H1 (cell line): ENCODE measurements around the gene LRATD1. TPM values are rescaled to one million over a fixed set of nuclear protein-coding genes. Genes with fewer than 3 reads are reported as not detected.

Experiments used
- CTCF ChIA-PET: fragments of 300-600 bp; sonication (Branson Sonifier 250); formaldehyde crosslinking; loops from one replicate; lab custom pipeline; 2021; ENCODE audit not compliant: partially characterized antibody; lab: Charles Lee
- POLR2A ChIA-PET: fragments of 300-600 bp; sonication (Branson Sonifier 250); formaldehyde crosslinking; loops from one replicate; lab custom pipeline; 2021; ENCODE audit warnings: inconsistent platforms; ENCODE audit not compliant: partially characterized antibody; lab: Charles Lee
- DNase-seq, 2 experiments: peaks; one replicate each; pipeline versions ENCODE4 v3.0.0 to v3.0.0-alpha.2; 2010 to 2022; ENCODE audit warnings: low spot score in 2 of 2, low read depth in 1 of 2, mixed read lengths in 1 of 2
- FAIRE-seq: peaks from 2 replicates; lab custom pipeline; 2011; peaks lifted over from hg19 to GRCh38; lab: Jason Lieb, UNC
- H2AFZ ChIP-seq: 2 replicates; pipeline ENCODE4 v1.8.1; 2012; ENCODE audit warnings: low read length, inconsistent platforms
- H2AK5ac ChIP-seq: 2 replicates; pipeline ENCODE4 v1.6.1; 2013; ENCODE audit warnings: low read depth, low read length
- H2BK120ac ChIP-seq: replicated peaks from 2 replicates; pipeline ENCODE3; 2013; ENCODE audit warnings: low read depth, low read length, inconsistent platforms
- H2BK12ac ChIP-seq: 2 replicates; pipeline ENCODE4 v1.6.1; 2013; ENCODE audit warnings: low read depth, low read length
- H2BK15ac ChIP-seq: 2 replicates; pipeline ENCODE4 v1.6.1; 2013; ENCODE audit warnings: low read length
- H2BK20ac ChIP-seq: 2 replicates; pipeline ENCODE4 v1.6.1; 2013; ENCODE audit warnings: low read length
- H2BK5ac ChIP-seq: 2 replicates; pipeline ENCODE4 v1.6.1; 2013; ENCODE audit warnings: low read depth, low read length
- H3K14ac ChIP-seq: 2 replicates; pipeline ENCODE4 v1.6.1; 2013; ENCODE audit warnings: inconsistent platforms; ENCODE audit not compliant: insufficient read length
- H3K18ac ChIP-seq: 2 replicates; pipeline ENCODE4 v1.6.1; 2013; ENCODE audit warnings: low read length; ENCODE audit errors: extremely low read depth
- H3K23ac ChIP-seq: 2 replicates; pipeline ENCODE4 v1.6.1; 2013; ENCODE audit warnings: inconsistent platforms; ENCODE audit not compliant: insufficient read length
- H3K23me2 ChIP-seq: 2 replicates; pipeline ENCODE4 v1.6.1; 2013; ENCODE audit warnings: low read depth, low read length
- H3K27ac ChIP-seq: 2 replicates; pipeline ENCODE4 v1.6.1; 2011; ENCODE audit warnings: low read depth, low read length, inconsistent platforms
- H3K27me3 ChIP-seq, 4 experiments: replicated peaks in 1 of 4; 1 replicate in 1 of 4; 2 replicates in 3 of 4; pipeline versions ENCODE4 v1.6.1 to v1.8.1; 2011 to 2013; ENCODE audit warnings: low read length in 3 of 4, mild to moderate bottlenecking in 3 of 4, inconsistent platforms in 2 of 4, mixed read lengths in 2 of 4, moderate library complexity in 1 of 4; ENCODE audit not compliant: control insufficient read depth in 3 of 4, insufficient read depth in 3 of 4; ENCODE audit errors: extremely low read depth in 1 of 4
- H3K36me3 ChIP-seq, 4 experiments: 2 replicates each; pipeline versions ENCODE4 v1.6.1 to v1.8.1; 2011 to 2013; ENCODE audit warnings: mild to moderate bottlenecking in 4 of 4, low read length in 3 of 4, moderate library complexity in 2 of 4, control low read depth in 1 of 4, inconsistent platforms in 1 of 4; ENCODE audit not compliant: insufficient read depth in 4 of 4, control insufficient read depth in 2 of 4
- H3K4ac ChIP-seq: replicated peaks from 2 replicates; pipeline ENCODE3; 2013; ENCODE audit warnings: low read length, low read depth, mixed read lengths, inconsistent platforms; ENCODE audit not compliant: insufficient read length
- H3K4me1 ChIP-seq, 4 experiments: replicated peaks in 1 of 4; 1 replicate in 1 of 4; 2 replicates in 3 of 4; pipeline versions ENCODE4 v1.6.1 to v1.8.1; 2011 to 2013; ENCODE audit warnings: low read length in 3 of 4, inconsistent platforms in 2 of 4, mixed read lengths in 1 of 4; ENCODE audit not compliant: insufficient read depth in 4 of 4, control insufficient read depth in 3 of 4
- H3K4me2 ChIP-seq, 2 experiments: 2 replicates each; pipeline versions ENCODE4 v1.6.1 to v1.8.1; 2011 to 2013; ENCODE audit warnings: low read depth in 2 of 2, low read length in 2 of 2, control low read depth in 1 of 2, inconsistent platforms in 1 of 2, mild to moderate bottlenecking in 1 of 2; ENCODE audit not compliant: insufficient read depth in 1 of 2
- H3K4me3 ChIP-seq, 4 experiments: fragments of 200-600, 300-600 bp in 1 of 4; sonication (generic), shearing (Covaris generic), sonication (Bioruptor Twin) in 1 of 4; 2 replicates each; pipeline versions ENCODE4 v1.5.1 to v1.8.1; 2011 to 2016; ENCODE audit warnings: low read length in 4 of 4, low read depth in 3 of 4, control low read depth in 2 of 4, inconsistent platforms in 2 of 4, mild to moderate bottlenecking in 2 of 4, mixed read lengths in 1 of 4, moderate library complexity in 1 of 4; ENCODE audit not compliant: insufficient read depth in 2 of 4; ENCODE audit errors: extremely low read depth in 1 of 4
- H3K56ac ChIP-seq: replicated peaks from 2 replicates; pipeline ENCODE3; 2013; ENCODE audit warnings: low read depth, mild to moderate bottlenecking, mixed read lengths, low read length, inconsistent platforms; ENCODE audit not compliant: insufficient read length
- H3K79me1 ChIP-seq: 2 replicates; pipeline ENCODE4 v1.6.1; 2013; ENCODE audit warnings: low read depth, low read length, control low read depth
- H3K79me2 ChIP-seq, 2 experiments: 2 replicates each; pipeline versions ENCODE4 v1.6.1 to v1.8.1; 2012 to 2013; ENCODE audit warnings: low read length in 2 of 2, mild to moderate bottlenecking in 2 of 2, inconsistent platforms in 1 of 2; ENCODE audit not compliant: insufficient read depth in 2 of 2, control insufficient read depth in 1 of 2
- H3K9ac ChIP-seq, 4 experiments: replicated peaks in 1 of 4; 1 replicate in 1 of 4; 2 replicates in 3 of 4; pipeline versions ENCODE4 v1.6.1 to v1.8.1; 2011 to 2013; ENCODE audit warnings: low read depth in 3 of 4, low read length in 3 of 4, control low read depth in 2 of 4, mild to moderate bottlenecking in 2 of 4, moderate library complexity in 2 of 4, inconsistent platforms in 1 of 4; ENCODE audit errors: extremely low read depth in 1 of 4
- H3K9me3 ChIP-seq, 2 experiments: 2 replicates each; pipeline versions ENCODE4 v1.6.1 to v1.8.1; 2012 to 2013; ENCODE audit warnings: mild to moderate bottlenecking in 2 of 2, moderate library complexity in 2 of 2, control low read depth in 1 of 2, inconsistent platforms in 1 of 2, low read depth in 1 of 2, low read length in 1 of 2, mixed read lengths in 1 of 2; ENCODE audit not compliant: insufficient read depth in 2 of 2
- H4K20me1 ChIP-seq, 2 experiments: replicated peaks in 1 of 2; 2 replicates each; pipeline versions ENCODE3 to v1.8.1; 2011 to 2013; ENCODE audit warnings: inconsistent platforms in 2 of 2, low read length in 2 of 2, mild to moderate bottlenecking in 1 of 2; ENCODE audit not compliant: insufficient read depth in 2 of 2, control insufficient read depth in 1 of 2
- H4K5ac ChIP-seq: 2 replicates; pipeline ENCODE4 v1.6.1; 2013; ENCODE audit warnings: low read length, low read depth, mixed read lengths, inconsistent platforms; ENCODE audit not compliant: insufficient read length
- H4K8ac ChIP-seq: 2 replicates; pipeline ENCODE4 v1.8.0; 2013; ENCODE audit warnings: mild to moderate bottlenecking, moderate library complexity, low read length, inconsistent platforms; ENCODE audit not compliant: insufficient read depth; ENCODE audit errors: extremely low read depth
- H4K91ac ChIP-seq: replicated peaks from 2 replicates; pipeline ENCODE3; 2013; ENCODE audit warnings: low read length, mixed read lengths, inconsistent platforms; ENCODE audit not compliant: insufficient read length
- ASH2L ChIP-seq: fragments of 200-600, 300-600 bp; sonication (generic); IDR thresholded peaks from one replicate; pipeline ENCODE4 v1.7.1; 2017; ENCODE audit warnings: low read length
- ATF3 ChIP-seq: IDR thresholded peaks from 2 replicates; pipeline ENCODE4 v1.6.1; 2011; ENCODE audit warnings: low read depth, mild to moderate bottlenecking, low read length; ENCODE audit not compliant: insufficient read depth
- E2F6 ChIP-seq: IDR thresholded peaks from 2 replicates; pipeline ENCODE4 v1.6.1; 2012; ENCODE audit warnings: inconsistent platforms
- JUN ChIP-seq: IDR thresholded peaks from 2 replicates; pipeline ENCODE4 v1.6.1; 2011; ENCODE audit warnings: low read depth, mild to moderate bottlenecking, improper control_type of control experiment, low read length
- KDM4A ChIP-seq: IDR thresholded peaks from one replicate; pipeline ENCODE4 v1.7.1; 2012; ENCODE audit warnings: low read depth, mild to moderate bottlenecking, moderate library complexity, low read length, inconsistent platforms; ENCODE audit not compliant: severe bottlenecking
- POU5F1 ChIP-seq: IDR thresholded peaks from 2 replicates; pipeline ENCODE4 v1.6.1; 2011; ENCODE audit warnings: low read depth, mild to moderate bottlenecking, low read length, moderate library complexity
- SAP30 ChIP-seq: fragments of 300-600 bp; sonication (generic); IDR thresholded peaks from 2 replicates; pipeline ENCODE4 v1.7.1; 2012; ENCODE audit warnings: low read length, moderate library complexity, mild to moderate bottlenecking, inconsistent platforms; ENCODE audit not compliant: insufficient read depth, insufficient replicate concordance
- SIX5 ChIP-seq: IDR thresholded peaks from 2 replicates; pipeline ENCODE4 v1.6.1; 2011; ENCODE audit warnings: mild to moderate bottlenecking, low read depth, low read length
- SRF ChIP-seq: IDR thresholded peaks from 2 replicates; pipeline ENCODE4 v1.6.1; 2011; ENCODE audit warnings: mild to moderate bottlenecking, low read depth, low read length, moderate library complexity
- TAF7 ChIP-seq: optimal IDR thresholded peaks from 2 replicates; pipeline ENCODE3; 2011; ENCODE audit warnings: low read depth, mild to moderate bottlenecking, inconsistent platforms, low read length, moderate library complexity, borderline replicate concordance
- TBP ChIP-seq: IDR thresholded peaks from 2 replicates; pipeline ENCODE4 v1.6.1; 2011; ENCODE audit warnings: low read depth, low read length, improper control_type of control experiment
- TEAD4 ChIP-seq: IDR thresholded peaks from 2 replicates; pipeline ENCODE4 v1.6.1; 2012; ENCODE audit warnings: low read depth, low read length, inconsistent platforms, mixed read lengths
- ZNF274 ChIP-seq: IDR thresholded peaks from 2 replicates; pipeline ENCODE4 v1.7.0; 2012; ENCODE audit warnings: low read length, borderline replicate concordance; ENCODE audit errors: extremely low read depth
- WGBS, 2 experiments: shearing (Covaris generic) in 1 of 2; methylation state at CpG; one replicate each; pipeline versions ENCODE4 v1.1.6 to v1.1.7; 2013 to 2015; ENCODE audit warnings: low lambda C conversion rate in 2 of 2, mixed read lengths in 2 of 2, inconsistent platforms in 1 of 2, low coverage in 1 of 2, missing lambda C conversion rate in 1 of 2; ENCODE audit not compliant: insufficient replicate concordance in 2 of 2, insufficient coverage in 1 of 2, insufficient read length in 1 of 2; ENCODE audit errors: extremely low coverage in 1 of 2, missing lambda C conversion rate in 1 of 2; 5-methylcytosine and 5-hydroxymethylcytosine counted together
- polyA plus RNA-seq, 7 experiments: library from polyadenylated mRNA; depleted of rRNA in 3 of 7; stranded (reverse) in 5 of 7; unstranded in 2 of 7; fragments of >200 nt in 5 of 7; fragments of 200-250 nt in 2 of 7; gene quantifications; 1 replicate in 5 of 7; 2 replicates in 1 of 7; 4 replicates in 1 of 7; pipeline versions ENCODE4 v1.2.1 to v1.2.3, GENCODE V29; 2011 to 2013; ENCODE audit warnings: missing spikeins in 2 of 7, mixed read lengths in 2 of 7
- total RNA-seq: library from RNA; stranded (reverse); fragmentation: NEBNext Ultra II Directional; extraction: Animal tissue kit (Norgen Biotek cat#: 25700); gene quantifications from 2 replicates; pipeline ENCODE4 v1.2.1, GENCODE V29; 2021

Gene LRATD1
- total and polyA plus RNA-seq, 2 of the 8 experiments (the other 6 are each of a cell fraction or from before 2014, with no cell fraction given), result 1.2 to 2.3 TPM

GRCh38 chr2:14673351-14673875, 40.9 kb downstream of the LRATD1 start:
- no peak overlapping the region for H3K14ac ChIP-seq
- FAIRE-seq, result no peak
- H2AFZ ChIP-seq, result no peak overlapping the region
- no peaks in the 10 kb centered on the region for H3K36me3 ChIP-seq
- no peaks in the 10 kb centered on the region for H3K27me3 ChIP-seq
- no peak overlapping the region for H3K56ac ChIP-seq
- H2BK20ac ChIP-seq, result no peak overlapping the region
- no peak overlapping the region for H3K4me3 ChIP-seq
- no peaks in the 10 kb centered on the region for H4K20me1 ChIP-seq
- H3K9ac ChIP-seq, result no peak overlapping the region
- no peak overlapping the region for H2BK5ac ChIP-seq
- H4K91ac ChIP-seq, result no peak overlapping the region
- POLR2A ChIA-PET, result no interaction called here
- H3K4me2 ChIP-seq, result no peak overlapping the region
- no peak overlapping the region for H3K4ac ChIP-seq
- no peak overlapping the region for H4K8ac ChIP-seq
- WGBS, 2 experiments, result 95% methylated on average over 8 of the region's 8 CpGs; no CpG with 5 or more reads in 1 of the 2 experiments
- H3K23me2 ChIP-seq, result no peaks in the 10 kb centered on the region
- H2AK5ac ChIP-seq, result no peak overlapping the region
- H2BK12ac ChIP-seq, result no peak overlapping the region
- H3K23ac ChIP-seq, result no peak overlapping the region
- no peak overlapping the region for H2BK15ac ChIP-seq
- no peaks in the 10 kb centered on the region for H3K79me1 ChIP-seq
- CTCF ChIA-PET, result interaction anchor here (0.9 to 1.5 kb wide), 3 partner anchors 12 to 38 kb away, joined by 3 to 4 read pairs (median 3); no protein-coding TSS in a partner anchor
- no peak overlapping the region for H2BK120ac ChIP-seq
- no peaks in the 10 kb centered on the region for H3K4me1 ChIP-seq
- H3K18ac ChIP-seq, result no peak overlapping the region
- no peak overlapping the region for H4K5ac ChIP-seq
- H3K79me2 ChIP-seq, result no peaks in the 10 kb centered on the region
- DNase-seq, result no peak
- H3K9me3 ChIP-seq, result no peaks in the 10 kb centered on the region
- no peak overlapping the region for H3K27ac ChIP-seq
- TF ChIP-seq SRF (no peak), SIX5 (no peak), SAP30 (no peak), POU5F1 (no peak), TAF7 (no peak), ZNF274 (no peak), TEAD4 (no peak), E2F6 (no peak), ATF3 (no peak), TBP (no peak), KDM4A (no peak), ASH2L (no peak), JUN (no peak)
